NCI-H82 treated with DMSO at 0.1 percent for 48 hours (cell line): ENCODE measurements around the gene RNF123.

ENCODE experiments used
- DNase-seq: peaks from one replicate; lab custom pipeline; 2025; ENCODE audit not compliant: unreplicated experiment; lab: John Stamatoyannopoulos, UW

RNF123 gene

GRCh38 chr3:49657208-49657915 is 32.0 kb upstream of the RNF123 start:
- DNase-seq = no peak

GRCh38 chr3:49658711-49659110 is 30.6 kb upstream of the RNF123 start:
- no peak for DNase-seq

GRCh38 chr3:49659756-49660155 is 29.6 kb upstream of the RNF123 start:
- DNase-seq = no peak

GRCh38 chr3:49661281-49661680 is 28.1 kb upstream of the RNF123 start:
- DNase-seq = no peak

- DNase-seq = no peak
Observed at GRCh38 chr3:49662021-49662420, 27.3 kb upstream of the RNF123 start.

GRCh38 chr3:49662720-49663413 is 26.5 kb upstream of the RNF123 start:
- no peak for DNase-seq

- no peak for DNase-seq
Observed at GRCh38 chr3:49663831-49664230, 25.5 kb upstream of the RNF123 start.

GRCh38 chr3:49664300-49664699 is 25.1 kb upstream of the RNF123 start:
- no peak for DNase-seq

- no peak for DNase-seq
Observed at GRCh38 chr3:49665822-49666519, 23.4 kb upstream of the RNF123 start.

- DNase-seq = no peak
Observed at GRCh38 chr3:49666592-49666991, 22.8 kb upstream of the RNF123 start.

GRCh38 chr3:49667701-49668413 is 21.5 kb upstream of the RNF123 start:
- no peak for DNase-seq

GRCh38 chr3:49668414-49668797 is 21.0 kb upstream of the RNF123 start:
- no peak for DNase-seq

GRCh38 chr3:49668861-49669260 is 20.5 kb upstream of the RNF123 start:
- DNase-seq = no peak

- no peak for DNase-seq
Observed at GRCh38 chr3:49669352-49669751, 20.0 kb upstream of the RNF123 start.

- no peak for DNase-seq
Observed at GRCh38 chr3:49670940-49671290, 18.4 kb upstream of the RNF123 start.

GRCh38 chr3:49671291-49672288 is 17.8 kb upstream of the RNF123 start:
- no peak for DNase-seq

GRCh38 chr3:49673121-49673714 is 16.1 kb upstream of the RNF123 start:
- no peak for DNase-seq

GRCh38 chr3:49673715-49674496 is 15.5 kb upstream of the RNF123 start, which contains the start of gene APEH:
TSS of gene APEH (plus strand) at chr3:49674351. CDS start at chr3:49674402, 51 bp downstream.
- DNase-seq = no peak

- no peak for DNase-seq
Observed at GRCh38 chr3:49674497-49674983, 14.8 kb upstream of the RNF123 start.
